Ishikawa (cell line): Measurements from ENCODE around the gene IGSF22.

Experiments
- CEBPB ChIP-seq: IDR thresholded peaks from 2 replicates; pipeline ENCODE4 v1.6.1; 2012
- CREB1 ChIP-seq: IDR thresholded peaks from 2 replicates; pipeline ENCODE4 v1.6.1; 2012; ENCODE audit warnings: low read depth
- EGR1 ChIP-seq: IDR thresholded peaks from 2 replicates; pipeline ENCODE4 v1.6.1; 2012
- EP300 ChIP-seq: IDR thresholded peaks from 2 replicates; pipeline ENCODE4 v1.6.1; 2012; ENCODE audit warnings: borderline replicate concordance
- FOXM1 ChIP-seq: IDR thresholded peaks from 2 replicates; pipeline ENCODE4 v1.6.1; 2012; ENCODE audit warnings: low read depth, borderline replicate concordance
- MAX ChIP-seq: IDR thresholded peaks from 2 replicates; pipeline ENCODE4 v1.6.1; 2012
- NFIC ChIP-seq: IDR thresholded peaks from 2 replicates; pipeline ENCODE4 v1.6.1; 2012
- RAD21 ChIP-seq: IDR thresholded peaks from 2 replicates; pipeline ENCODE4 v1.6.1; 2012; ENCODE audit warnings: low read depth
- TAF1 ChIP-seq: IDR thresholded peaks from 2 replicates; pipeline ENCODE4 v1.6.1; 2012; ENCODE audit warnings: low read depth, mild to moderate bottlenecking
- TCF12 ChIP-seq: IDR thresholded peaks from 2 replicates; pipeline ENCODE4 v1.6.1; 2012; ENCODE audit warnings: low read depth
- TEAD4 ChIP-seq: IDR thresholded peaks from 2 replicates; pipeline ENCODE4 v1.6.1; 2012
- USF1 ChIP-seq: IDR thresholded peaks from 2 replicates; pipeline ENCODE4 v1.6.1; 2012
- YY1 ChIP-seq: IDR thresholded peaks from 2 replicates; pipeline ENCODE4 v1.6.1; 2012; ENCODE audit warnings: low read depth
- ZBTB7A ChIP-seq: IDR thresholded peaks from 2 replicates; pipeline ENCODE4 v1.6.1; 2012; ENCODE audit warnings: low read depth
- TF ChIP-seq, protein P1 (sequence below): IDR thresholded peaks from 2 replicates; pipeline ENCODE4 v1.6.1; 2012; ENCODE audit warnings: low read depth, mild to moderate bottlenecking

The IGSF22 gene

GRCh38 chr11:18752502-18752901 lies 26.5 kb upstream of the IGSF22 start:
- TF ChIP-seq EP300 (no peak), NFIC (no peak), TAF1 (no peak), YY1 (no peak), TEAD4 (no peak), MAX (no peak), TCF12 (no peak), CEBPB (no peak), USF1 (no peak)
- TF ChIP-seq, protein P1, sequence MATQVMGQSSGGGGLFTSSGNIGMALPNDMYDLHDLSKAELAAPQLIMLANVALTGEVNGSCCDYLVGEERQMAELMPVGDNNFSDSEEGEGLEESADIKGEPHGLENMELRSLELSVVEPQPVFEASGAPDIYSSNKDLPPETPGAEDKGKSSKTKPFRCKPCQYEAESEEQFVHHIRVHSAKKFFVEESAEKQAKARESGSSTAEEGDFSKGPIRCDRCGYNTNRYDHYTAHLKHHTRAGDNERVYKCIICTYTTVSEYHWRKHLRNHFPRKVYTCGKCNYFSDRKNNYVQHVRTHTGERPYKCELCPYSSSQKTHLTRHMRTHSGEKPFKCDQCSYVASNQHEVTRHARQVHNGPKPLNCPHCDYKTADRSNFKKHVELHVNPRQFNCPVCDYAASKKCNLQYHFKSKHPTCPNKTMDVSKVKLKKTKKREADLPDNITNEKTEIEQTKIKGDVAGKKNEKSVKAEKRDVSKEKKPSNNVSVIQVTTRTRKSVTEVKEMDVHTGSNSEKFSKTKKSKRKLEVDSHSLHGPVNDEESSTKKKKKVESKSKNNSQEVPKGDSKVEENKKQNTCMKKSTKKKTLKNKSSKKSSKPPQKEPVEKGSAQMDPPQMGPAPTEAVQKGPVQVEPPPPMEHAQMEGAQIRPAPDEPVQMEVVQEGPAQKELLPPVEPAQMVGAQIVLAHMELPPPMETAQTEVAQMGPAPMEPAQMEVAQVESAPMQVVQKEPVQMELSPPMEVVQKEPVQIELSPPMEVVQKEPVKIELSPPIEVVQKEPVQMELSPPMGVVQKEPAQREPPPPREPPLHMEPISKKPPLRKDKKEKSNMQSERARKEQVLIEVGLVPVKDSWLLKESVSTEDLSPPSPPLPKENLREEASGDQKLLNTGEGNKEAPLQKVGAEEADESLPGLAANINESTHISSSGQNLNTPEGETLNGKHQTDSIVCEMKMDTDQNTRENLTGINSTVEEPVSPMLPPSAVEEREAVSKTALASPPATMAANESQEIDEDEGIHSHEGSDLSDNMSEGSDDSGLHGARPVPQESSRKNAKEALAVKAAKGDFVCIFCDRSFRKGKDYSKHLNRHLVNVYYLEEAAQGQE: no peak

GRCh38 chr11:18750944-18751343 lies 25.0 kb upstream of the IGSF22 start:
- no peak for TF ChIP-seq EP300

DNA sequence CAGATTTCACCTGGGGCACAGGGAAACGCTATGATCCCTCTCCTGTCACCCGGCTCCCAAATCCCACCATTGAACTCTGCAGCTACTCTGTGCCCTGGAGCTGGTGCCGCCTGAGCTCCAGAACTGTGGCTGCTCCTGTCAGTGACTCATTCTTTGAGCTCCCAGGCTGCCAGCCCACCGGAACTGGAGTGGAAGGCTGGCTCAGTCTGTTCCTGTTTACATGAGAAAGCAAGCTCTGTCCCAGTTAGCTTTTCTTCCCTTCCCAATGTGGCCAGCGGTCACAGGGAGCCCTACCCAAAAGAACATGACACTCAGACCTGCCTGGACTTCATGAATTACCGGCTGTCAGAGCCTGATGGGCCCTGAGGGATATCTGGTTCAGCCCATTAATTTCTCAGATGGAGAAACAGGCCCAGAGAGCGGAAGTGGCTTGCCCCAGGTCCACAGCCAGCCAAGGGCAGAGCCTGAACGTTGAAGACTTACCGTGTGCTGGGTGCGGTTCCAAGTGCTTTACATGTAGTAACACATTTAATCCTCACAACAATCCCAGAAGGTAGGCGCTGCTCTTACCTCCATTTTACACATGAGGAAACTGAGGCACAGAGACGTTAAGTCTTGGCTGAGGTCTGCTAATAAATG lies 23.8 kb upstream of the IGSF22 start:
- TF ChIP-seq TEAD4 (no peak), EP300 (no peak), YY1 (no peak), NFIC (no peak), MAX (no peak), EGR1 (no peak), CEBPB (no peak), CREB1 (no peak), ZBTB7A (no peak), RAD21 (no peak), TCF12 (no peak)

DNA sequence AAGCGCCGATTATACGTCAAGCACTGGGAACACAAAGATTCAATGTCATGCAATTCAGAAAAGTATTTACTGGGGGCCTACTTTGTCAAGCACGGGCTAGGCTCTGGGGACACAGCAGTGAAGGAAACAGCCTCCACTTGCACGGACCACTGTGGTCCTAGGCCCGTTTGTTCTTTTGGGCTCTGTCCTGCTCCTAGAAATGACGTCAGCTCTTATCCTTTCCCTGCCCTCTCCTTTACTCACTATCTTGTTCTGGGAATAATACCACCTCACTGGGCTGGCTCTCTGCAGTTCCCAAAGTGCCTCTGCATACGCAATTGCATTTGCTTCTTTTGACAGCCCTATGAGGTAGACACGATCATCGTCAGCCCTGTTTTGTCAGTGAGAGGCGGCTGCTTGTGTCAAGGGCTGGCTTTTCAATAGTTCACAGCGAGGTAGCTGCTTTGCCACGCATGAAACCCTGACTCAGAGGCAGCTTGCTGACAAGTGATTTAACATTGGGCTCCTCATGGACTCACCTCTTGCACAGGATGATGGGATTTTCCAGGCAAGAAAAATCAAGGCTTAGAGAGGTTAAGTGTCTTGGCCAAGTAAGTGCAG lies 22.9 kb upstream of the IGSF22 start:
- TF ChIP-seq EP300 (no peak), RAD21 (no peak), FOXM1 (no peak), NFIC (no peak), YY1 (no peak), CEBPB (no peak), TEAD4 (no peak), ZBTB7A (no peak), EGR1 (no peak), USF1 (no peak), TAF1 (no peak), MAX (no peak), CREB1 (no peak), TCF12 (no peak)
- TF ChIP-seq, protein P1: no peak

DNA sequence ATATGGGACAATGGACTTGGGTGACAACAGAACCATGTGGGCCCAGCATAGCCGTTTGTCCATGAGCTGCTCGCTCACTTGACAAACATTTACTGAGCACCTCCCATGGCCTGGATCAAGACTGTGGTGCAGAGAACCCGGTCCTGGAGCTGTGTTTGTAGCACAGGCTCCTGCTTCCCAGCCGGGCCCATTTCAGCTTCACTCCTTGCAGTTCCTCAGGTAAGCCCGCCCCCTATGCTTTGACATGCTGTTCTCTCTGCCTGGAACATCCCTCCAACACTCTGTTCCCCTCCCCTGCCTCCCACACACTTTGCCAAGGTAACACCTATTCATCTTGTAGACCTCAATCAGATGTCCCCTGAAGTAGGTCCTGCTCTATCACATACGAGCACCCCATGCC lies 19.3 kb upstream of the IGSF22 start:
- no peak for TF ChIP-seq ZBTB7A
- TF ChIP-seq EP300: no peak
- TF ChIP-seq USF1: no peak
- no peak for TF ChIP-seq TEAD4
- no peak for TF ChIP-seq MAX
- no peak for TF ChIP-seq TCF12

DNA sequence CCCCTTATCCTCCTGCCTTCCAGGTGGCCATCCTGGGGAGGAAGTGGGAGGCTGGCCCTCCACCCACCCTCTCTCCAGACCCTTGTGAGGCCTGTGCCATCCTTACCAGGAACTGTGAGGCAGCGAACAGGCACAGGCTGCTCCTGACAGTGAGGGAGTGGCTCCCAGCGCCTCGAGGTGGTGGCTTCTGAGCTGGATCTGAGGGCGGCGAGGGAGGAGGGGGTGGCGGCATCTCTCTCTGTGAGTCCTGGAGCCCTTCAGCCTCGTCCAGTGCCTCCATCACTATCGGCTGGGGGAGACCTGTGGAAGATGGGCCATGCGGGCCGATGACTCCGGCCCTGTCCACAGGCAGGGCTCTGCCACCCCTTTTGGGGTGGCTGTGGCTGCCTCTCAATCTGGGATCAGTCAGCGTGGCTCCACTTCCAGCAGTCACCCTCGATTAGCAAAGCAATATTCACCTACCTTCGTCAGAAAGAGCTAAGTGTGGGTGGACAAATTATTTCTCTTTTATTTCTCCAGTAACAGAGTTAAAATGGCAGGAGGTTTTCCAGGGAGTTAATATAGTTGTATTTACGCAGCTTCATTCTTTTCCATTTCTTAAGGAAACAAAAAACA lies 18.0 kb upstream of the IGSF22 start:
- TF ChIP-seq EP300 (no peak), FOXM1 (no peak), CREB1 (no peak), NFIC (no peak), USF1 (no peak), TEAD4 (no peak), ZBTB7A (no peak), TAF1 (no peak), EGR1 (no peak), RAD21 (no peak), TCF12 (no peak), CEBPB (no peak), YY1 (no peak), MAX (no peak)
- TF ChIP-seq, protein P1: no peak
